ENCODE data around the gene OSBPL1A. TPM values are rescaled to one million over a fixed set of nuclear protein-coding genes. Genes with fewer than 3 reads are reported as not detected.

OSBPL1A gene
- total and polyA plus RNA-seq, 10 of the 15 experiments (the other 5 are each of a cell fraction or from before 2014, with no cell fraction given), result 0.02 to 0.83 (median 0.11) TPM; not detected in 6

- no peak for TF ChIP-seq HDAC6 (IDR thresholded peaks at IDR 0.05; ENCODE audit: unreplicated experiment)
- no peak for TF ChIP-seq ZBTB40 (IDR thresholded peaks at IDR 0.05; ENCODE audit: borderline replicate concordance)
- TF ChIP-seq HCFC1 (IDR thresholded peaks at IDR 0.05; ENCODE audit: low read length), result no peak
- no peak for TF ChIP-seq SMARCA5 (IDR thresholded peaks at IDR 0.05)
- TF ChIP-seq NRF1 (conservative IDR thresholded peaks at IDR 0.05; ENCODE audit: low read depth, low read length), result no peak
These were observed 5.5 kb upstream of the OSBPL1A start (continued) for GRCh38 chr18:24403076-24403475.

- POLR2A ChIA-PET, result no interaction called here
These were observed 4.7 kb upstream of the OSBPL1A start for GRCh38 chr18:24402209-24402785.

More at GRCh38 chr18:24402209-24402785, 4.7 kb upstream of the OSBPL1A start:
- WGBS (ENCODE audit: insufficient coverage, insufficient replicate concordance, low lambda C conversion rate, missing lambda C conversion rate), result 39% methylated on average over 6 of the region's 6 CpGs
- CTCF ChIA-PET, result no interaction called here
- in situ Hi-C loops (cut with MboI), result no loop called here
- Histone ChIP-seq H3K27me3 (replicated peaks in 1 of 2; ENCODE audit: control insufficient read depth in 2 of 2, insufficient read depth in 2 of 2, low read length in 1 of 2) (peaks cover 1 to 7% of the 10 kb centered on the region in 2 experiments; a peak in 2 of 4 replicates), H3K9me3 (replicated peaks; ENCODE audit: control insufficient read depth, insufficient read depth, low read length) (no peaks in the 10 kb centered on the region), H4K20me1 (ENCODE audit: control insufficient read depth, insufficient read depth) (no peaks in the 10 kb centered on the region), H3K9ac (ENCODE audit: control insufficient read depth, insufficient read depth, low read length) (no peak overlapping the region), H3K4me3 (no peak overlapping the region), H3K36me3 (ENCODE audit: control insufficient read depth in 2 of 2, insufficient read depth in 2 of 2, low read length in 1 of 2) (no peaks in the 10 kb centered on the region), H2AFZ (ENCODE audit: control insufficient read depth, low read depth, low read length) (no peak overlapping the region), H3K79me2 (ENCODE audit: control insufficient read depth, insufficient read depth, low read length) (no peaks in the 10 kb centered on the region), H3K27ac (ENCODE audit: control insufficient read depth, insufficient read depth) (no peak overlapping the region), H3K4me2 (ENCODE audit: control insufficient read depth, insufficient read depth) (no peak overlapping the region), H3K4me1 (ENCODE audit: control insufficient read depth, insufficient read depth, low read length) (0 out of 2 replicates have a peak, but pooled peaks cover 2% of the 10 kb centered on the region)
- DNase-seq (ENCODE audit: low read depth, low spot score) (no peak), FAIRE-seq (no peak), ATAC-seq (no peak)
- SMC1A ChIA-PET (ENCODE audit: uncharacterized antibody, unreplicated experiment), result no interaction called here
- intact Hi-C loops (cut with micrococcal nuclease; ENCODE audit: unreplicated experiment), result no loop called here
- TF ChIP-seq BRCA1 (IDR thresholded peaks at IDR 0.05; ENCODE audit: low read depth, low read length), result no peak
- no peak for TF ChIP-seq SPI1 (IDR thresholded peaks at IDR 0.05; ENCODE audit: borderline replicate concordance, insufficient read depth, low read depth, low read length)
- TF ChIP-seq NFIC (IDR thresholded peaks at IDR 0.05; ENCODE audit: low read depth, low read length), result no peak
- TF ChIP-seq SMC3 (IDR thresholded peaks at IDR 0.05; ENCODE audit: borderline replicate concordance, low read length), result no peak
- TF ChIP-seq MEF2A (IDR thresholded peaks at IDR 0.05; ENCODE audit: insufficient read depth, low read depth, low read length), result no peak
- 0 out of 6 replicates have a peak, but pooled peaks of 2 of the 3 experiments have one; percentile 9 to 10 for TF ChIP-seq CTCF (IDR thresholded peaks at IDR 0.05 in 2 of 3, conservative IDR thresholded peaks at IDR 0.05 in 1 of 3; ENCODE audit: control insufficient read depth in 2 of 3, extremely low read depth in 1 of 3, insufficient read depth in 1 of 3, low read depth in 3 of 3, low read length in 3 of 3)
- TF ChIP-seq NBN (IDR thresholded peaks at IDR 0.05), result no peak
- no peak for TF ChIP-seq ZNF24 (IDR thresholded peaks at IDR 0.05)
- TF ChIP-seq SREBF1 (IDR thresholded peaks at IDR 0.05; ENCODE audit: low read length), result no peak
- RAD21 ChIA-PET (ENCODE audit: unreplicated experiment), result no interaction called here
- no TSS peak for BruUV-seq (replicated peaks)
